ENCODE data around the gene SPATA12. TPM values are rescaled to one million over a fixed set of nuclear protein-coding genes. Genes with fewer than 3 reads are reported as not detected.

The SPATA12 gene, protein sequence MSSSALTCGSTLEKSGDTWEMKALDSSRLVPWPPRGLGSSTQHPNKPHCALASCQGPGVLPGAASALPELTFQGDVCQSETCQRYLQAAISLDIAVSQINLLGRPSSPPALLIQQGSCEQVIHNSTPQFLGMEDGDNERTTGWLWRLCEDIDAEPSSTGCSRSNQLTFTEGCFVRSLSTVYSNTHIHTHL
- not detected for total RNA-seq

DNA sequence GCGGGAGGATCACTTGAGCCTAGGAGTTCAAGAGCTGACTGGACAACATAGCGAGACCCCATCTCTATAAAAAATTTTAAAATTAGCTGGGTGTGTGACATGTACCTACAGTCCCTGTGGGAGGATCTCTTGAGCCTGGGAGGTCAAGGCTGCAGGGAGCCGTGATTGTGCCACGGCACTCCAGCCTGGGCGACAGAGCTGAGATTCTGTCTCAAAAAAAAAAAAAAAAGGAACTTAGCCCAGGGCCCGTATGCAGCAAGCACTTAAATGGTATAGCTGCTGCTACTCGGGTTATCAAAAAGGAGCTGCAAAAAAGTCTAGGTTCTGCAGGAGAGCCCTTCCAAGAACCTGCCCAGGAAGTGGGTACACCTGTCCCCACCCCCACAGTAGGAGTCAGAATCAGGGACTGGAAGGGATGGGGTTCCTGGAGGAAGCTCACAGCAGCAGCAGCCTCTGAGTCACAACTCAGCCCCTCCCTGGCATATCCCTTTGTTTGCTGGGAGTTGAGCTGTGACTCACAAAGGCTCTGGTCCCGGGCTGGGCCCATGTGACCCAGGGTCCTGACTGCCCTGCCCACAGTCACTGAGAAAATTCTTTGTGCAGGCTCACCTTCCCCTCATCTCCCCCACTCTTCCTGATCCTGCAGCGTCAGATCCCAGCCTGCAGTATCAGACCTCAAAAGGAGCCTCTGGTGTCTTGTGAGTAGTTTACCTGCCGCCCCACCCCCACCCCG is at the start of gene SPATA12:
TSS of gene SPATA12 (plus strand) at position 576 of the 733 bp plus-strand sequence. CDS start 13,031 bp downstream, outside the sequence.
- TF ChIP-seq, protein P1, sequence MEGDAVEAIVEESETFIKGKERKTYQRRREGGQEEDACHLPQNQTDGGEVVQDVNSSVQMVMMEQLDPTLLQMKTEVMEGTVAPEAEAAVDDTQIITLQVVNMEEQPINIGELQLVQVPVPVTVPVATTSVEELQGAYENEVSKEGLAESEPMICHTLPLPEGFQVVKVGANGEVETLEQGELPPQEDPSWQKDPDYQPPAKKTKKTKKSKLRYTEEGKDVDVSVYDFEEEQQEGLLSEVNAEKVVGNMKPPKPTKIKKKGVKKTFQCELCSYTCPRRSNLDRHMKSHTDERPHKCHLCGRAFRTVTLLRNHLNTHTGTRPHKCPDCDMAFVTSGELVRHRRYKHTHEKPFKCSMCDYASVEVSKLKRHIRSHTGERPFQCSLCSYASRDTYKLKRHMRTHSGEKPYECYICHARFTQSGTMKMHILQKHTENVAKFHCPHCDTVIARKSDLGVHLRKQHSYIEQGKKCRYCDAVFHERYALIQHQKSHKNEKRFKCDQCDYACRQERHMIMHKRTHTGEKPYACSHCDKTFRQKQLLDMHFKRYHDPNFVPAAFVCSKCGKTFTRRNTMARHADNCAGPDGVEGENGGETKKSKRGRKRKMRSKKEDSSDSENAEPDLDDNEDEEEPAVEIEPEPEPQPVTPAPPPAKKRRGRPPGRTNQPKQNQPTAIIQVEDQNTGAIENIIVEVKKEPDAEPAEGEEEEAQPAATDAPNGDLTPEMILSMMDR (IDR thresholded peaks at IDR 0.05): no peak
- TF ChIP-seq EP300 (IDR thresholded peaks at IDR 0.05) (no peak), POLR2AphosphoS5 (IDR thresholded peaks at IDR 0.05) (peak in 2 of 3 donors; percentile 37 to 55), POLR2A (IDR thresholded peaks at IDR 0.05) (no peak)
- Histone ChIP-seq H3K27ac (peak within 1 kb of the TSS; percentile 77), H3K36me3 (no peaks in the 10 kb centered on the region), H3K27me3 (no peaks in the 10 kb centered on the region), H3K4me1 (peaks cover 53% of the 10 kb centered on the region), H3K4me3 (no peak within 1 kb of the TSS), H3K9me3 (no peaks in the 10 kb centered on the region)
- DNase-seq (ENCODE audit: low spot score in 2 of 2): peak; percentile 87 to 90
- 36% methylated on average over 11 of the region's 11 CpGs for WGBS

DNA sequence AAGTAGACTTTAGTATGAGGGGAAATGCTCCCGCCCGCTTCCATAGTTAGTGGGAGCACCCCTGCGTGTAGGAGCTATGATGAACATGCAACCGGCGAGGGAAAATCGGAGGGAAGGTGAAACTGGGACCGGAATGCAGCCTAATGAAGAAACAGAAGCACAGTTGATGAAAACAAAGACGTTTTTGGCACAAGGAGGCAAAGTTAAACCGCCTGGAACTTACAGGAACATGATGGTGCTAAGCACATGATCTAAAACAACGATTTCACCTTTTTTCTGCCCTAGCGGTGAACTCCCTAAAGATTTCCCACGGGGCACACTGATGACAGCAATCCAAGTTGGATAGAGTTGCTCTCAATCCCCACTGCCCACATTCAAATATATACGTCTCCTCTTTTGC is 49.4 kb upstream of the SPATA12 start:
- peak overlapping the region; percentile 25 for H3K27ac ChIP-seq
- no peak for TF ChIP-seq EP300 (IDR thresholded peaks at IDR 0.05)
- TF ChIP-seq POLR2AphosphoS5 (IDR thresholded peaks at IDR 0.05): no peak
- TF ChIP-seq, protein P1 (IDR thresholded peaks at IDR 0.05): no peak
- H3K9me3 ChIP-seq: no peaks in the 10 kb centered on the region
- no peaks in the 10 kb centered on the region for H3K27me3 ChIP-seq
- no peaks in the 10 kb centered on the region for H3K36me3 ChIP-seq
- WGBS: 51% methylated on average over 13 of the region's 13 CpGs
- peaks cover 58% of the 10 kb centered on the region for H3K4me1 ChIP-seq
- DNase-seq (ENCODE audit: low spot score in 2 of 2): no peak
- no peak overlapping the region for H3K4me3 ChIP-seq

DNA sequence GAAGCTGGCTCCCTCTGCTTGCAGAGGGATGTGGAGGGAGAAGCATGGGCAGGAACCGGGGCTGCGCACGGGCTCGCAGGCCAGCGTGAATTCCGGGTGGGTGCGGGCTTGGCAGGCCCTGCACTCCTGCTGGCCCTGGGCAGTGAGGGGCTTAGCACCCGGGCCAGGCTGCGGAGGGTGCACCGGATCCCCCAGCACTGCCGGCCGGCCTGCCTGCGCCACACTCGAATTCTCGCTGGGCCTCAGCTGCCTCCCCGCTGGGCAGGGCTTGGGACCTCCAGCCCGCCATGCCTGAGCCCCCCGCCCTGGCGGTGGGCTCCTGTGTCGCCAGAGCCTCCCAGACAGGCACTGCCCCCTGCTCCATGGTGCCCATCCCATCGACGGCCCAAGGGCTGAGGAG is 47.6 kb upstream of the SPATA12 start:
- no peak overlapping the region for H3K27ac ChIP-seq
- H3K36me3 ChIP-seq: no peaks in the 10 kb centered on the region
- H3K4me3 ChIP-seq: no peak overlapping the region
- H3K4me1 ChIP-seq: peaks cover 40% of the 10 kb centered on the region
- no peaks in the 10 kb centered on the region for H3K27me3 ChIP-seq
- no peak for DNase-seq (ENCODE audit: low spot score in 2 of 2)
- no CpG with 5 or more reads among the region's 22 CpGs for WGBS
- no peaks in the 10 kb centered on the region for H3K9me3 ChIP-seq
- TF ChIP-seq EP300 (IDR thresholded peaks at IDR 0.05) (no peak), POLR2A (IDR thresholded peaks at IDR 0.05) (no peak), POLR2AphosphoS5 (IDR thresholded peaks at IDR 0.05) (no peak)
- TF ChIP-seq, protein P1 (IDR thresholded peaks at IDR 0.05): no peak

DNA sequence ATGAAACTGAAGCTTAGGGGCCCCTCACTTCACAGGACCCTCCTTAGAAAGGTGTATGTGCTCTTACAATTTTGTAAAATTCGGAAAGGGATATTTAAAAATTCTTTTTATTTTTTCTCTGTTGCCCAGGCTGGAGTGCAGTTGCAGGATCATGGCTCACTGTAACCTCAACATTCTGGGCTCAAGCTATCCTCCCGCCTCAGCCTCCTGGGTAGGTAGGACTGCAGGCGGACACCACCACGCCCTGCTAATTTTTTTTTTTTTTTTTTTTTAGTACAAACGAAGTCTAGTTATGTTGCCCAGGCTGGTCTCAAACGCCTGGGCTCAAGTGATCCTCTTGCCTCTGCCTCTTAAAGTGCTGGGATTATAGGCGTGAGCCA is 45.1 kb upstream of the SPATA12 start:
- WGBS: 82% methylated on average over 7 of the region's 7 CpGs
- TF ChIP-seq, protein P1 (IDR thresholded peaks at IDR 0.05): no peak

DNA sequence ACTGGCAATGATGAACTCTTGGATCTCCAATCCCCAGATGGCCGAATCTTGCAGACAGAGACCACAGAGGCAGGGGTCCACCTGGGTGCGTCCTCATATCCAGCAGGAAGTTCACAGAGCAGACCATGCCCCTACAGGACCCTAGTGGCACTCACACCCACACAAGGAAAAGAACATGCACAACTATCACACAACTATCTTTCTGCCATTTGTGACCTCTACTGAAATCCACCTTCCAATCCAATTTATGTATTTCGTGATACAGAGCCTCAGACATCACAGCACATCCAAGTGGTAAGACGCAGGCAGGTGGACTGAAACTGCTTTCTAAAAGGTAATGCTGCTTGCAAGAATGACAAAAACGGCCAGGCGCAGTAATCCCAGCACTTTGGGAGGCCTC is 44.6 kb upstream of the SPATA12 start:
- DNase-seq (ENCODE audit: low spot score in 2 of 2): no peak
- no peaks in the 10 kb centered on the region for H3K27me3 ChIP-seq
- no peaks in the 10 kb centered on the region for H3K9me3 ChIP-seq
- 95% methylated on average over 6 of the region's 6 CpGs for WGBS
- no peaks in the 10 kb centered on the region for H3K36me3 ChIP-seq
- H3K4me3 ChIP-seq: no peak overlapping the region
- H3K4me1 ChIP-seq: peaks cover 19% of the 10 kb centered on the region
- no peak for TF ChIP-seq POLR2AphosphoS5 (IDR thresholded peaks at IDR 0.05)
- no peak overlapping the region for H3K27ac ChIP-seq

More for the DNA sequence above, 45.1 kb upstream of the SPATA12 start:
- no peaks in the 10 kb centered on the region for H3K9me3 ChIP-seq
- H3K27me3 ChIP-seq: no peaks in the 10 kb centered on the region
- H3K4me3 ChIP-seq: no peak overlapping the region
- H3K27ac ChIP-seq: no peak overlapping the region
- no peaks in the 10 kb centered on the region for H3K36me3 ChIP-seq
- H3K4me1 ChIP-seq: peaks cover 24% of the 10 kb centered on the region
- no peak for DNase-seq (ENCODE audit: low spot score in 2 of 2)

All from suprapubic skin (tissue), 4 donors.